ENCODE results near the gene CSMD2.

DNA sequence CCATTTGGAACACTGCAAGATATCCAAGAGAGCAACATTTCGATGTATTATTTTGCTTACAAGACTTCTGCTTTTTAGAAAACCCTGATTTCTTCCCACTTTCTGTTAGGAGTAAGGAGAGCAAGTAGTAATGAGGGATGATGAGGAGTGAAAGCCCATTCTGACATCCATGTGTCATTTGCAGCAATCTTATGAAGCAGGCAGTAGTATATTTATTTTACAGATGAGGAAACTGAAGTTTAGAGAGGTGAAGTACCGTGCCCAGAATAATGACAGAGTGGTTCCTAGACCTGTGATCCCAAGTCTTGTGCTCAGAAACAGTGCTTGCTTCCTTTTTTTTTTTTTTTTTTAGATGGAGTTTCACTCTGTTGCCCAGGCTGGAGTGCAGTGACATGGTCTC lies 699.7 kb downstream of the CSMD2 start:
- TF ChIP-seq, protein P1, sequence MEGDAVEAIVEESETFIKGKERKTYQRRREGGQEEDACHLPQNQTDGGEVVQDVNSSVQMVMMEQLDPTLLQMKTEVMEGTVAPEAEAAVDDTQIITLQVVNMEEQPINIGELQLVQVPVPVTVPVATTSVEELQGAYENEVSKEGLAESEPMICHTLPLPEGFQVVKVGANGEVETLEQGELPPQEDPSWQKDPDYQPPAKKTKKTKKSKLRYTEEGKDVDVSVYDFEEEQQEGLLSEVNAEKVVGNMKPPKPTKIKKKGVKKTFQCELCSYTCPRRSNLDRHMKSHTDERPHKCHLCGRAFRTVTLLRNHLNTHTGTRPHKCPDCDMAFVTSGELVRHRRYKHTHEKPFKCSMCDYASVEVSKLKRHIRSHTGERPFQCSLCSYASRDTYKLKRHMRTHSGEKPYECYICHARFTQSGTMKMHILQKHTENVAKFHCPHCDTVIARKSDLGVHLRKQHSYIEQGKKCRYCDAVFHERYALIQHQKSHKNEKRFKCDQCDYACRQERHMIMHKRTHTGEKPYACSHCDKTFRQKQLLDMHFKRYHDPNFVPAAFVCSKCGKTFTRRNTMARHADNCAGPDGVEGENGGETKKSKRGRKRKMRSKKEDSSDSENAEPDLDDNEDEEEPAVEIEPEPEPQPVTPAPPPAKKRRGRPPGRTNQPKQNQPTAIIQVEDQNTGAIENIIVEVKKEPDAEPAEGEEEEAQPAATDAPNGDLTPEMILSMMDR (conservative IDR thresholded peaks at IDR 0.05; ENCODE audit: low read length) = no peak
- TF ChIP-seq EZH2phosphoT487 (IDR thresholded peaks at IDR 0.05; ENCODE audit: borderline replicate concordance) = no peak
